ENCODE measurements around the gene MAP6. TPM values are rescaled to one million over a fixed set of nuclear protein-coding genes. Genes with fewer than 3 reads are reported as not detected.
"Not testable (repeated sequence)": the region's sequence is repeated elsewhere in the genome, so short reads cannot be mapped to it uniquely, and the experiment has no call there.

The MAP6 gene
- total and polyA plus RNA-seq, 12 donors: 11.4 to 56.0 (median 22.6) TPM

DNA sequence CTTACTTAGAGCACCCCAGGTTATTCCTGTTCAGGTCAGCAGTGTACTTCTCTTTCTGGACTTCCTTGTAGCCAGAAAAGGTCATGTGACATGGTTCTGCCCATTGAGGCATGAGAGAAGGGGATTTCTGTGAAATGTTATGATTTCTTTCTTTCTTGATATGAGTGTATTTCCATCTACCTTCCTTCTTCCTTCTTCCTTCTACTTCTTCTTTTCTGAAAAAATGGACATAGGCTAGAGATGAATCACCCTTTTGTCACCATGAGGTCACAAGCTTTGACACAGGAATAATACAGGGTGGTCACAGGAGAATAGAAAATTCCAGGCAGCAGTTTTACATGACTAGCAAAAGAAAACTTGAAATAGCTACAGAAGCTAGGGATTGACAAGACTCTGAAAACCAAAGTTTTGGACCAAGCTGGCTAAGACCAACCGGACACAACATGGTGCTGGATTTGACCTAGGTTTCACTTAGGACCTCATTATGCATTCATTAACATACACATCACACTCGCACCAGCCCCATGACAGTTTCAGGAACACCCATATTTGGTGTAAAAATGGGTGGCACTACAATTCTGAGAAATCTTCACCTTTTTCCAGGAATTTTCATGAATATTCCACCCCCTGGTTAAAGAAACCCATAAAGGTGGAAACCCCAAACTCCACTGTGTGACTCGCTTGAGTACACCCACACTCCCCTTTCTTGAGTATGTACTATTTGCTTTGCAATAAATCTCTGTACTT, 21.2 kb upstream of the MAP6 start:
- 75 to 83% (median 82%) methylated on average over 3 of the region's 3 CpGs for WGBS, 4 donors
- TF ChIP-seq, protein P1, sequence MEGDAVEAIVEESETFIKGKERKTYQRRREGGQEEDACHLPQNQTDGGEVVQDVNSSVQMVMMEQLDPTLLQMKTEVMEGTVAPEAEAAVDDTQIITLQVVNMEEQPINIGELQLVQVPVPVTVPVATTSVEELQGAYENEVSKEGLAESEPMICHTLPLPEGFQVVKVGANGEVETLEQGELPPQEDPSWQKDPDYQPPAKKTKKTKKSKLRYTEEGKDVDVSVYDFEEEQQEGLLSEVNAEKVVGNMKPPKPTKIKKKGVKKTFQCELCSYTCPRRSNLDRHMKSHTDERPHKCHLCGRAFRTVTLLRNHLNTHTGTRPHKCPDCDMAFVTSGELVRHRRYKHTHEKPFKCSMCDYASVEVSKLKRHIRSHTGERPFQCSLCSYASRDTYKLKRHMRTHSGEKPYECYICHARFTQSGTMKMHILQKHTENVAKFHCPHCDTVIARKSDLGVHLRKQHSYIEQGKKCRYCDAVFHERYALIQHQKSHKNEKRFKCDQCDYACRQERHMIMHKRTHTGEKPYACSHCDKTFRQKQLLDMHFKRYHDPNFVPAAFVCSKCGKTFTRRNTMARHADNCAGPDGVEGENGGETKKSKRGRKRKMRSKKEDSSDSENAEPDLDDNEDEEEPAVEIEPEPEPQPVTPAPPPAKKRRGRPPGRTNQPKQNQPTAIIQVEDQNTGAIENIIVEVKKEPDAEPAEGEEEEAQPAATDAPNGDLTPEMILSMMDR (IDR thresholded peaks at IDR 0.05): no peak
- TF ChIP-seq POLR2A (IDR thresholded peaks at IDR 0.05): no peak
- no peak for DNase-seq
- intact Hi-C loops (cut with DNase I): no loop called here
- Histone ChIP-seq H3K27me3 (no peaks in the 10 kb centered on the region), H3K4me1 (replicated peaks in 1 of 2) (peaks cover 0 to 3% of the 10 kb centered on the region in 2 donors), H3K9me3 (replicated peaks in 1 of 3) (no peaks in the 10 kb centered on the region), H3K27ac (no peak overlapping the region), H3K4me3 (no peak overlapping the region), H3K36me3 (replicated peaks in 1 of 2) (no peaks in the 10 kb centered on the region)

DNA sequence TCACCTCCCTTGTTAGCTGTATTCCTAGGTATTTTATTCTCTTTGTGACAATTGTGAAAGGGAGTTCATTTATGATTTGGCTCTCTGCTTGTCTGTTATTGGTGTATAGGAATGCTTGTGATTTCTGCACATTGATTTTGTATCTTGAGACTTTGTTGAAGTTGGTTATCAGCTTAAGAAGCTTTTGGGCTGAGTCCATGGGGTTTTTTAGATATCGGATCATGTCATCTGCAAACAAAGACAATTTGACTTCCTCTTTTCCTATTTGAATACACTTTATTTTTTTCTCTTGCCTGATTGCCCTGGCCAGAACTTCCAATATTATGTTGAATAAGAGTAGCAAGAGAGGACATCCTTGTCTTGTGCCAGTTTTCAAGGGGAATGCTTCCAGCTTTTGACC, 15.0 kb upstream of the MAP6 start:
- 80 to 88% (median 85%) methylated on average over 1 of the region's 1 CpG for WGBS, 4 donors
- H3K36me3 ChIP-seq (replicated peaks in 1 of 2); H3K4me3 ChIP-seq; H3K27me3 ChIP-seq; intact Hi-C loops (cut with DNase I); H3K27ac ChIP-seq; DNase-seq; H3K4me1 ChIP-seq (replicated peaks in 1 of 2); H3K9me3 ChIP-seq (replicated peaks in 1 of 3): not testable (repeated sequence)

- no peak overlapping the region for H3K27ac ChIP-seq
- no peak for TF ChIP-seq POLR2A (IDR thresholded peaks at IDR 0.05)
- TF ChIP-seq, protein P1 (IDR thresholded peaks at IDR 0.05): no peak
- 80 to 85% (median 83%) methylated on average over 9 to 11 of the region's 11 CpGs for WGBS, 4 donors
- H3K4me3 ChIP-seq: no peak overlapping the region
- no peaks in the 10 kb centered on the region for H3K9me3 ChIP-seq (replicated peaks in 1 of 3)
- no peak for DNase-seq
- no peaks in the 10 kb centered on the region for H3K4me1 ChIP-seq (replicated peaks in 1 of 2)
- no peaks in the 10 kb centered on the region for H3K27me3 ChIP-seq
- no peaks in the 10 kb centered on the region for H3K36me3 ChIP-seq (replicated peaks in 1 of 2)
- intact Hi-C loops (cut with DNase I): no loop called here
Observed at GRCh38 chr11:75679566-75679965, 10.7 kb upstream of the MAP6 start.

DNA sequence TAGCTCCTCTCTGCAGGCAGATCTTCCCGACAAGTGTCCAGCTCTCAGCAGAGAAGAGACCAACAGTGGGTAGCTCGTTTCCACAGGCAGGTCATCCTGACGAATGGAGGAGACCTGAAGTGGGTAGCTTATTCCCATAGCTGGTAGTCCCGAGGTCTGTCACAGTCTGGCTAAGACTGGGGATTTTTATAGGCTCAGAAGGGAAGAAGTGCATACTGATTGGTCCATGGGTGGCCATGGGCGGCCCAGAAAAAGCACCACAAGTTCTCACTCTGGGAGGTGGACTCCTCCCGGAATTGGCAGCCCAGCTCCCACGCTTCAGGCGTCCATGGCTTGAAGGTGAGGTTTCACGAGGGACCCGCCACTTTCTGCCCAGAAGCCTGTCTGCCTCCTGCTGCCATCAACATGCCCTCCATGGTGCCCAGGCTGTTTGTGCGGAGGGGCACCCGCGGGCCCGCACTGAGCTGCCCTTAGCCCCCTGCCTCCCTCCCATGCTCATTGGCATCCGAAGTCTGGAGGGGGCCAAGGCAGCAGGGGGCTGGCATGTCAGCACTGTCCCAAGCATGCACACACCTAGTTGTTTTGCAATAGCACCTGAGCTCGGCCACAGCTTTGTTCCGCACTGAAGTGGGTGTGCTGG, 9.9 kb upstream of the MAP6 start:
- Histone ChIP-seq H3K27ac (no peak overlapping the region), H3K4me3 (no peak overlapping the region), H3K27me3 (no peaks in the 10 kb centered on the region), H3K4me1 (replicated peaks in 1 of 2) (no peaks in the 10 kb centered on the region), H3K9me3 (replicated peaks in 1 of 3) (no peaks in the 10 kb centered on the region), H3K36me3 (replicated peaks in 1 of 2) (no peaks in the 10 kb centered on the region)
- intact Hi-C loops (cut with DNase I): no loop called here
- DNase-seq: no peak
- 67 to 78% (median 73%) methylated on average over 12 to 17 of the region's 17 CpGs for WGBS, 4 donors
- TF ChIP-seq, protein P1 (IDR thresholded peaks at IDR 0.05): no peak
- no peak for TF ChIP-seq POLR2A (IDR thresholded peaks at IDR 0.05)

All from adrenal gland (tissue), 12 donors.